Endothelial cell of hepatic sinusoid (primary cell): ENCODE results near the gene RAP1B.

Experiments used
- in situ Hi-C: cut with HindIII; loops from 2 replicates; pipeline ENCODE4 v1.10.0; 2017; ENCODE audit warnings: low sequenced_read_pairs

The RAP1B gene

GRCh38 chr12:68610370-68611093 is at the start of gene RAP1B:
Gene RAP1B (plus strand): TSS chr12:68610899. CDS start chr12:68648725, 37,826 bp downstream.
- in situ Hi-C loops: no loop called here

- in situ Hi-C loops: no loop called here
Observed at GRCh38 chr12:68561830-68562229, 48.9 kb upstream of the RAP1B start.

GRCh38 chr12:68564166-68564565 is 46.5 kb upstream of the RAP1B start:
- in situ Hi-C loops: no loop called here

GRCh38 chr12:68565391-68565903 is 45.3 kb upstream of the RAP1B start:
- in situ Hi-C loops: no loop called here

GRCh38 chr12:68568922-68569569 is 41.7 kb upstream of the RAP1B start:
- in situ Hi-C loops: no loop called here

GRCh38 chr12:68572661-68573060 is 38.0 kb upstream of the RAP1B start:
- in situ Hi-C loops: no loop called here

- in situ Hi-C loops: no loop called here
Observed at GRCh38 chr12:68573406-68573805, 37.3 kb upstream of the RAP1B start.

GRCh38 chr12:68577949-68578348 is 32.8 kb upstream of the RAP1B start:
- in situ Hi-C loops: no loop called here

GRCh38 chr12:68578765-68579164 is 31.9 kb upstream of the RAP1B start:
- in situ Hi-C loops: no loop called here

GRCh38 chr12:68579254-68579653 is 31.4 kb upstream of the RAP1B start:
- in situ Hi-C loops: no loop called here

- in situ Hi-C loops: no loop called here
Observed at GRCh38 chr12:68580911-68581310, 29.8 kb upstream of the RAP1B start.

GRCh38 chr12:68581926-68582325 is 28.8 kb upstream of the RAP1B start:
- in situ Hi-C loops: no loop called here

GRCh38 chr12:68585966-68586365 is 24.7 kb upstream of the RAP1B start:
- in situ Hi-C loops: no loop called here

GRCh38 chr12:68587448-68587873 is 23.2 kb upstream of the RAP1B start:
- in situ Hi-C loops: no loop called here

- in situ Hi-C loops: no loop called here
Observed at GRCh38 chr12:68589194-68589593, 21.5 kb upstream of the RAP1B start.

GRCh38 chr12:68591734-68592418 is 18.8 kb upstream of the RAP1B start:
- in situ Hi-C loops: no loop called here

- in situ Hi-C loops: no loop called here
Observed at GRCh38 chr12:68595241-68595640, 15.5 kb upstream of the RAP1B start.

GRCh38 chr12:68601767-68602166 is 8.9 kb upstream of the RAP1B start:
- in situ Hi-C loops: no loop called here

GRCh38 chr12:68602720-68603119 is 8.0 kb upstream of the RAP1B start:
- in situ Hi-C loops: no loop called here

- in situ Hi-C loops: no loop called here
Observed at GRCh38 chr12:68608191-68608590, 2.5 kb upstream of the RAP1B start.

GRCh38 chr12:68609998-68610369 is 715 bp upstream of the RAP1B start:
- in situ Hi-C loops: no loop called here
